ENCODE results near the gene OR3A3.
A peak's percentile ranks its signal among the peaks of the same experiment; 100 is the strongest.
"Not testable (repeated sequence)": the region's sequence is repeated elsewhere in the genome, so short reads cannot be mapped to it uniquely, and the experiment has no call there.

Gene OR3A3

GRCh38 chr17:3411070-3411469, at the start of gene OR3A3:
OR3A3 (plus strand) TSS chr17:3411370.
- peaks cover 16% of the 10 kb centered on the region for H3K9me3 Mint-ChIP-seq (ENCODE audit: low read depth)
- no peaks in the 10 kb centered on the region for H3K4me1 Mint-ChIP-seq (ENCODE audit: low read depth)
- H3K36me3 Mint-ChIP-seq = peaks cover 6% of the 10 kb centered on the region
- H3K27me3 Mint-ChIP-seq = peaks cover 32% of the 10 kb centered on the region
- H3K27ac Mint-ChIP-seq = no peak within 1 kb of the TSS
- no peak within 1 kb of the TSS for H3K4me3 Mint-ChIP-seq

GRCh38 chr17:3371167-3371566, 40.0 kb upstream of the OR3A3 start:
- not testable (repeated sequence) for H3K4me1 Mint-ChIP-seq (ENCODE audit: low read depth); H3K4me3 Mint-ChIP-seq; H3K27ac Mint-ChIP-seq; H3K36me3 Mint-ChIP-seq
- Mint-ChIP-seq H3K9me3 (ENCODE audit: low read depth) (peaks cover 10% of the 10 kb centered on the region), H3K27me3 (peaks cover 10% of the 10 kb centered on the region)

DNA sequence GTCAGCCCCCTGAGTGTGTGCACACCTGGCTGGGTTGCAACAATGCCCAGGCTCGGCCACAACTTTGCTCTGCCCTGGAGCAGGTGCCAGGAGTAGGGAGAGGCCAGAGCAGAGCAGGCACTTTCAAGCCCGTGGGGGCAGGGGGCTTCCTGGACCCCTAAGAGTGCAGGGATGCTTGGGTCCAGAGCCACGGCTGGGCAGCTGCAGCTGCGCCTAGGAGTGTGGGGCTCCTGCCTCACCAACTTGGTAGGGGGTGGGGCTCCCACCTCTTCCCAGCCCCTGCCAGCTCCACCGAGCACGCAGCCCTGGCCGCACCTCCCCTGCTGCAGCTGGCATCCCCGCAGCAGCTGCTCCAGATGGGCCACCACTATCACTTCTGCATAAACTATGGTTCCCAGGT, 32.8 kb upstream of the OR3A3 start:
- no peaks in the 10 kb centered on the region for H3K36me3 Mint-ChIP-seq
- H3K4me1 Mint-ChIP-seq (ENCODE audit: low read depth) = no peaks in the 10 kb centered on the region
- no peak overlapping the region for H3K4me3 Mint-ChIP-seq
- no peak overlapping the region for H3K27ac Mint-ChIP-seq
- H3K9me3 Mint-ChIP-seq (ENCODE audit: low read depth) = peaks cover 10% of the 10 kb centered on the region
- H3K27me3 Mint-ChIP-seq = peaks cover 13% of the 10 kb centered on the region

DNA sequence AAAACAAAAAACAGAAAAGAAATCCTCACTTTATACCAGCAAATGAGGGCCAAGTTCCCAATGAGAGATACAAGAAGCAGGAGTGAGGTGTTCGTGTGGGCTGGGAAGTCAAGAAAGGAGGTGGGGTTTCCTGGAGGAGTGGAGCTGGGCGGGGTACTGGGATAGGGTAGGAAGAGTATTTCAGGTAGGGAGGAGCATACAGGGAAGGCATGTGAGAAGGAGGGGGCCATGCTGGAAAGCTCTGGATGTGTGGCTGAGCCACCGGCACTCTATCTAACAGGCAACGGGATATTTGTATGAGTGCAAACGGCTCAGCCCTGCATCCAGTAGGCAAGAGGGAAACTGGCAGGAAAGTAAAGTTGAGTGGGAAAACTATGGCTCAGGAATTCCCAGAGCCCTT, 29.2 kb upstream of the OR3A3 start:
- no peaks in the 10 kb centered on the region for H3K4me1 Mint-ChIP-seq (ENCODE audit: low read depth)
- no peaks in the 10 kb centered on the region for H3K9me3 Mint-ChIP-seq (ENCODE audit: low read depth)
- no peak overlapping the region for H3K27ac Mint-ChIP-seq
- H3K36me3 Mint-ChIP-seq = no peaks in the 10 kb centered on the region
- no peak overlapping the region for H3K4me3 Mint-ChIP-seq
- H3K27me3 Mint-ChIP-seq = peaks cover 24% of the 10 kb centered on the region

DNA sequence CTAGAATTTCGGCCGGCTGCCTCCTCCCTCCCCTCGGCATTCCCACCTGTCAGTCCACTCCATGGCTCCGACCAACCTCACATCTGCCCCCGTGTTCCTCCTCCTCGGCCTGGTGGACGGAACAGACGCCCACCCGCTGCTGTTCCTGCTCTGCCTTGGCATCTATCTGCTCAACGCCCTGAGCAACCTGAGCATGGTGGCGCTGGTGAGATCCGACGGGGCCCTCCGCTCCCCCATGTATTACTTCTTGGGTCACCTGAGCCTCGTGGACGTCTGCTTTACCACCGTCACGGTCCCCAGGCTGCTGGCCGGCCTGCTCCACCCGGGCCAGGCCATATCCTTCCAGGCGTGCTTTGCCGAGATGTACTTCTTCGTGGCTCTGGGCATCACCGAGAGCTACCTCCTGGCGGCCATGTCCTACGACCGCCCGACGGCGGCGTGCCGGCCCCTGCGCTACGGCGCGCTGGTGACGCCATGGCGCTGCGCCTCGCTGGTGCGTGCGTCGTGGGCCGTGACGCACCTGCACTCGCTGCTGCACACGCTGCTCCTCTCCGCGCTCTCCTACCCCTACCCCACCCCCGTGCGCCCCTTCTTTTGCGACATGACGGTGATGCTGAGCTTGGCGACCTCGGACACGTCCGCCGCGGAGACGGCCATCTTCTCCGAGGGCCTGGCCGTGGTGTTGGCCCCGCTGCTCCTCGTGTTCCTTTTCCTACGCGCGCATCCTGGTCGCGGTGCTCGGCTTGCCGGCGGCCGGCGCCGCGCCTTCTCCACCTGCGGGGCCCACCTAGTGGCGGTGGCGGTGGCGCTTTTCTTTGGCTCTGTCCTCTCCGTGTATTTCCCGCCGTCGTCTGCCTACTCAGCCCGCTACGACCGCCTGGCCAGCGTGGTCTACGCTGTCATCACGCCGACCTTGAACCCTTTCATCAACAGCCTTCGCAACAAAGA, 25.0 kb upstream of the OR3A3 start, which contains the start of gene OR3A2:
TSS of gene OR3A2 (minus strand) at position 440 of the 948 bp plus-strand sequence.
- no peaks in the 10 kb centered on the region for H3K36me3 Mint-ChIP-seq
- H3K4me1 Mint-ChIP-seq (ENCODE audit: low read depth) = no peaks in the 10 kb centered on the region
- peaks cover 5% of the 10 kb centered on the region for H3K9me3 Mint-ChIP-seq (ENCODE audit: low read depth)
- peak within 1 kb of the TSS; percentile 35 for H3K27ac Mint-ChIP-seq
- H3K4me3 Mint-ChIP-seq = peak within 1 kb of the TSS; percentile 70
- peaks cover 27% of the 10 kb centered on the region for H3K27me3 Mint-ChIP-seq

GRCh38 chr17:3389791-3390190, 21.4 kb upstream of the OR3A3 start:
- H3K4me1 Mint-ChIP-seq (ENCODE audit: low read depth) = no peaks in the 10 kb centered on the region
- H3K4me3 Mint-ChIP-seq = no peak overlapping the region
- no peak overlapping the region for H3K27ac Mint-ChIP-seq
- peaks cover 8% of the 10 kb centered on the region for H3K9me3 Mint-ChIP-seq (ENCODE audit: low read depth)
- H3K27me3 Mint-ChIP-seq = peaks cover 24% of the 10 kb centered on the region
- no peaks in the 10 kb centered on the region for H3K36me3 Mint-ChIP-seq

GRCh38 chr17:3397801-3398200, 13.4 kb upstream of the OR3A3 start:
- not testable (repeated sequence) for H3K27ac Mint-ChIP-seq; H3K9me3 Mint-ChIP-seq (ENCODE audit: low read depth); H3K4me3 Mint-ChIP-seq; H3K36me3 Mint-ChIP-seq; H3K4me1 Mint-ChIP-seq (ENCODE audit: low read depth)
- H3K27me3 Mint-ChIP-seq = peaks cover 18% of the 10 kb centered on the region

DNA sequence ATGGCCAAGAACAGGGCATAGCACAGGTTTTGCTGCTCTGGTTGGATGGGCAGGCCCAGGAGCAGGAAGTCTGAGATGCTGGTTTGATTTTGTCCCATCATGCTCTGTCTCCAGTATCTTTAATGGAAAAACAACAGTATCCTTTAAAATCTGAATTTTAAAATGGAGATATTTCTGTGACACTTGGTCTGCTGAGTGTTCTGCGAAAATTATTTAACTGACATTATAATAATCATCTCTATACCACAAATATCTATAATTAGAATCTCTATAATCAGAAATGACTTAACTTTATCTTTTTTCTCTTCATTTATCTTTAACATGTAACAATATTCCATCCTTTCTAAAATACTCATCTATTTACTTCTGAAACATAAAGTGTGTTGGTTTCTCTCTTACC, 12.9 kb upstream of the OR3A3 start, which contains the start of gene OR1E1:
TSS of gene OR1E1 (minus strand) at position 101 of the 400 bp plus-strand sequence. CDS start at position 101, 0 bp downstream.
- no peak within 1 kb of the TSS for H3K4me3 Mint-ChIP-seq
- no peak within 1 kb of the TSS for H3K27ac Mint-ChIP-seq
- no peaks in the 10 kb centered on the region for H3K36me3 Mint-ChIP-seq
- H3K27me3 Mint-ChIP-seq = peaks cover 18% of the 10 kb centered on the region
- no peaks in the 10 kb centered on the region for H3K4me1 Mint-ChIP-seq (ENCODE audit: low read depth)
- H3K9me3 Mint-ChIP-seq (ENCODE audit: low read depth) = no peaks in the 10 kb centered on the region

DNA sequence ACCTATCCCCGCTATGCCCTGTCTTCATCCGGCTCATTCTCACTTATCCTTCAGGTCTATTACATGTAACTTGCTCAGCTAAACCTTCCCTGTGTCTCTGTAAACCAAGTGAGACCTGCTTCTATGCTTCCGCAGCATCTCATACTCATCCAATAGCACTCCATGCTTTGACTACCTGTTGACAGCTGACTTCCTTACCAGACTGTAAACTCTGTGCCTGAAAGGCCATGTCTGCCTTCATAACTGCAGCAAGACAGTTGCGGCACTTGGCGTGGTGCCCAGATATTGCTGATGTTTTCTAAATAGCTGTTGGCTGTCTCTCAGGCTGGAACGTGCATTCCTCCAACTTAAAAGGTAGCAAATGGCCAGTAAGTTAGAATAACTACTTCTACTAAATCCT, 11.1 kb upstream of the OR3A3 start:
- Mint-ChIP-seq H3K27ac (no peak overlapping the region), H3K36me3 (no peaks in the 10 kb centered on the region), H3K27me3 (peaks cover 13% of the 10 kb centered on the region), H3K4me3 (no peak overlapping the region), H3K9me3 (ENCODE audit: low read depth) (no peaks in the 10 kb centered on the region), H3K4me1 (ENCODE audit: low read depth) (no peaks in the 10 kb centered on the region)

GRCh38 chr17:3401786-3402185, 9.4 kb upstream of the OR3A3 start:
- Mint-ChIP-seq H3K27ac (no peak overlapping the region), H3K36me3 (no peaks in the 10 kb centered on the region), H3K27me3 (peaks cover 9% of the 10 kb centered on the region), H3K9me3 (ENCODE audit: low read depth) (peaks cover 6% of the 10 kb centered on the region), H3K4me3 (no peak overlapping the region), H3K4me1 (ENCODE audit: low read depth) (no peaks in the 10 kb centered on the region)

- Mint-ChIP-seq H3K9me3 (ENCODE audit: low read depth) (peaks cover 16% of the 10 kb centered on the region), H3K27me3 (peaks cover 18% of the 10 kb centered on the region)
- H3K4me3 Mint-ChIP-seq; H3K27ac Mint-ChIP-seq; H3K4me1 Mint-ChIP-seq (ENCODE audit: low read depth); H3K36me3 Mint-ChIP-seq: not testable (repeated sequence)
These were observed 7.3 kb upstream of the OR3A3 start for GRCh38 chr17:3403856-3404255.

DNA sequence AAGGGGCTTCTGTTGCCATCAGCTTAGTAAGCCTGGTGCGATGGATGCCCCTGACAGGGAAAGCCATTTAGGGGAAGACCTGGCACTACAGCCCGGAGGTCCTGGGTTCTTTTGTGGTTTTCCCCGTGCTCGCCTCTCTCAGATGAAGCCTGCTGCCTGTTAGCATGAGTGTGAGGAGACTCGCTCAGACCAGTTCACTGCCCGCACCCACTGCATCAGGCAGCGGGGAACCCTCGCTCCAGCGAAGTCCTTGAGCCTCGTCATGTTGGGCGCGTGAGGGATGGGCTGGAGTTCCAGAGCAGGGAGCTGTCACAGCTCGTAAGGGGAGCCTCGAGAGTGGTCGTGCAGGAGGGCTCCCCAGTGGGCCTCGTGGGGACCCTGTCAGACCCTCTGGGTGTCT, 1.0 kb downstream of the OR3A3 start:
- H3K9me3 Mint-ChIP-seq (ENCODE audit: low read depth); H3K27ac Mint-ChIP-seq; H3K4me1 Mint-ChIP-seq (ENCODE audit: low read depth); H3K36me3 Mint-ChIP-seq; H3K4me3 Mint-ChIP-seq: not testable (repeated sequence)
- peaks cover 30% of the 10 kb centered on the region for H3K27me3 Mint-ChIP-seq

GRCh38 chr17:3415610-3416009, 4.4 kb downstream of the OR3A3 start:
- Mint-ChIP-seq H3K27me3 (peaks cover 15% of the 10 kb centered on the region), H3K4me1 (ENCODE audit: low read depth) (no peaks in the 10 kb centered on the region), H3K9me3 (ENCODE audit: low read depth) (no peaks in the 10 kb centered on the region), H3K4me3 (no peak overlapping the region), H3K27ac (no peak overlapping the region), H3K36me3 (no peaks in the 10 kb centered on the region)

GRCh38 chr17:3418222-3418621, 7.1 kb downstream of the OR3A3 start:
- no peaks in the 10 kb centered on the region for H3K4me1 Mint-ChIP-seq (ENCODE audit: low read depth)
- no peaks in the 10 kb centered on the region for H3K9me3 Mint-ChIP-seq (ENCODE audit: low read depth)
- no peak overlapping the region for H3K27ac Mint-ChIP-seq
- H3K27me3 Mint-ChIP-seq = peaks cover 12% of the 10 kb centered on the region
- H3K4me3 Mint-ChIP-seq = no peak overlapping the region
- H3K36me3 Mint-ChIP-seq = no peaks in the 10 kb centered on the region

GRCh38 chr17:3433215-3433614, 22.0 kb downstream of the OR3A3 start:
- not testable (repeated sequence) for H3K9me3 Mint-ChIP-seq (ENCODE audit: low read depth); H3K4me3 Mint-ChIP-seq; H3K36me3 Mint-ChIP-seq; H3K4me1 Mint-ChIP-seq (ENCODE audit: low read depth)
- peaks cover 15% of the 10 kb centered on the region for H3K27me3 Mint-ChIP-seq
- H3K27ac Mint-ChIP-seq = peak overlapping the region; percentile 24

DNA sequence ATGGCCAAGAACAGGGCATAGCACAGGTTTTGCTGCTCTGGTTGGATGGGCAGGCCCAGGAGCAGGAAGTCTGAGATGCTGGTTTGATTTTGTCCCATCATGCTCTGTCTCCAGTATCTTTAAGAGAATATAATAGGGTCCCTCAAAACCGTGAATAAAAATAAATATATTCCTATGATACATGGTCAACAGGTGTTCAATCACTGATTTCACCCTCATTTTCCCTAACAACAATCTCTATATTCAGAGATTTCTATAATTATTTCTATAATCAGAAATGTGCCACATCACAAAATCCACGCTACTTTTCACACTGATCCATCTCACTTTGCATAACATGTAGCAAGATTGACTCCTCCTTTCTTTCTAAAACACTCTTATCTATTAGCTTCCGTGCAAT, 22.6 kb downstream of the OR3A3 start, which contains the start of gene OR1E2:
TSS of gene OR1E2 (minus strand) at position 101 of the 400 bp plus-strand sequence. CDS start at position 101, 0 bp downstream.
- peaks cover 7% of the 10 kb centered on the region for H3K9me3 Mint-ChIP-seq (ENCODE audit: low read depth)
- no peaks in the 10 kb centered on the region for H3K36me3 Mint-ChIP-seq
- H3K4me3 Mint-ChIP-seq = no peak within 1 kb of the TSS
- H3K27ac Mint-ChIP-seq = peak within 1 kb of the TSS; percentile 24
- H3K27me3 Mint-ChIP-seq = peaks cover 19% of the 10 kb centered on the region
- H3K4me1 Mint-ChIP-seq (ENCODE audit: low read depth) = no peaks in the 10 kb centered on the region

All from activated naive CD8-positive, alpha-beta T cell (primary cell).